SK-N-SH (cell line): ENCODE results near the gene SV2C.

Experiments used
- CHD2 ChIP-seq: fragments of 150-350 bp; IDR thresholded peaks from 2 replicates; pipeline ENCODE4 v1.6.1; 2018; ENCODE audit warnings: low read length; ENCODE audit not compliant: partially characterized antibody
- EP300 ChIP-seq, 2 experiments: IDR thresholded peaks; 2 replicates each; pipeline versions ENCODE4 v1.4.0 to v1.6.1; 2012; ENCODE audit warnings: borderline replicate concordance in 1 of 2, low read depth in 1 of 2, low read length in 1 of 2
- EZH2phosphoT487 ChIP-seq: fragments of 200-600 bp; sonication (generic); IDR thresholded peaks from 2 replicates; pipeline ENCODE4 v1.6.1; 2017; ENCODE audit warnings: low read depth, mixed run types, mild to moderate bottlenecking, antibody characterized with exemption, moderate library complexity, borderline replicate concordance
- FOSL2 ChIP-seq: IDR thresholded peaks from 2 replicates; pipeline ENCODE4 v1.4.0; 2012; ENCODE audit warnings: low read depth, mild to moderate bottlenecking, moderate library complexity, borderline replicate concordance
- IRF3 ChIP-seq: fragments of 150-350 bp; IDR thresholded peaks from 2 replicates; pipeline ENCODE4 v1.6.1; 2016; ENCODE audit warnings: mild to moderate bottlenecking, low read depth, low read length
- MXI1 ChIP-seq: IDR thresholded peaks from 2 replicates; pipeline ENCODE4 v1.6.1; 2012; ENCODE audit warnings: mild to moderate bottlenecking, low read depth, low read length, improper control_type of control experiment
- NRF1 ChIP-seq: IDR thresholded peaks from 2 replicates; pipeline ENCODE4 v1.6.1; 2012; ENCODE audit warnings: low read depth, mild to moderate bottlenecking, low read length
- POLR2AphosphoS5 ChIP-seq: IDR thresholded peaks from 2 replicates; pipeline ENCODE4 v1.6.1; 2012; ENCODE audit warnings: low read depth, low read length
- RFX5 ChIP-seq: IDR thresholded peaks from 2 replicates; pipeline ENCODE4 v1.6.1; 2012; ENCODE audit warnings: mild to moderate bottlenecking, improper control_type of control experiment, low read length
- SMC3 ChIP-seq: IDR thresholded peaks from 2 replicates; pipeline ENCODE4 v1.6.1; 2012; ENCODE audit warnings: low read depth, low read length, improper control_type of control experiment
- YY1 ChIP-seq: IDR thresholded peaks from 2 replicates; pipeline ENCODE4 v1.4.0; 2012; ENCODE audit warnings: low read depth, mild to moderate bottlenecking
- TF ChIP-seq, protein P1 (sequence below): fragments of 200-600 bp; sonication (generic); IDR thresholded peaks from 2 replicates; pipeline ENCODE4 v1.6.1; 2017; ENCODE audit warnings: antibody characterized with exemption, mild to moderate bottlenecking, moderate library complexity
- TF ChIP-seq, protein P2 (sequence below): IDR thresholded peaks from 2 replicates; pipeline ENCODE4 v1.4.0; 2012; ENCODE audit warnings: low read depth
- TF ChIP-seq, protein P3 (sequence below): IDR thresholded peaks from 2 replicates; pipeline ENCODE4 v1.6.1; 2012; ENCODE audit warnings: mild to moderate bottlenecking, low read depth, low read length, moderate library complexity

GRCh38 chr5:76365561-76365960 is 282.4 kb downstream of the SV2C start:
- TF ChIP-seq CHD2 (no peak), RFX5 (no peak), EP300 (IDR thresholded peaks at IDR 0.05; ENCODE audit: borderline replicate concordance in 1 of 2, low read depth in 1 of 2, low read length in 1 of 2) (no peak), EZH2phosphoT487 (no peak), NRF1 (no peak), POLR2AphosphoS5 (no peak), YY1 (no peak), IRF3 (no peak), MXI1 (no peak), FOSL2 (no peak), SMC3 (no peak)
- TF ChIP-seq, protein P1, sequence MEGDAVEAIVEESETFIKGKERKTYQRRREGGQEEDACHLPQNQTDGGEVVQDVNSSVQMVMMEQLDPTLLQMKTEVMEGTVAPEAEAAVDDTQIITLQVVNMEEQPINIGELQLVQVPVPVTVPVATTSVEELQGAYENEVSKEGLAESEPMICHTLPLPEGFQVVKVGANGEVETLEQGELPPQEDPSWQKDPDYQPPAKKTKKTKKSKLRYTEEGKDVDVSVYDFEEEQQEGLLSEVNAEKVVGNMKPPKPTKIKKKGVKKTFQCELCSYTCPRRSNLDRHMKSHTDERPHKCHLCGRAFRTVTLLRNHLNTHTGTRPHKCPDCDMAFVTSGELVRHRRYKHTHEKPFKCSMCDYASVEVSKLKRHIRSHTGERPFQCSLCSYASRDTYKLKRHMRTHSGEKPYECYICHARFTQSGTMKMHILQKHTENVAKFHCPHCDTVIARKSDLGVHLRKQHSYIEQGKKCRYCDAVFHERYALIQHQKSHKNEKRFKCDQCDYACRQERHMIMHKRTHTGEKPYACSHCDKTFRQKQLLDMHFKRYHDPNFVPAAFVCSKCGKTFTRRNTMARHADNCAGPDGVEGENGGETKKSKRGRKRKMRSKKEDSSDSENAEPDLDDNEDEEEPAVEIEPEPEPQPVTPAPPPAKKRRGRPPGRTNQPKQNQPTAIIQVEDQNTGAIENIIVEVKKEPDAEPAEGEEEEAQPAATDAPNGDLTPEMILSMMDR = no peak
- TF ChIP-seq, protein P2, sequence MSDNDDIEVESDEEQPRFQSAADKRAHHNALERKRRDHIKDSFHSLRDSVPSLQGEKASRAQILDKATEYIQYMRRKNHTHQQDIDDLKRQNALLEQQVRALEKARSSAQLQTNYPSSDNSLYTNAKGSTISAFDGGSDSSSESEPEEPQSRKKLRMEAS = no peak
- TF ChIP-seq, protein P3, sequence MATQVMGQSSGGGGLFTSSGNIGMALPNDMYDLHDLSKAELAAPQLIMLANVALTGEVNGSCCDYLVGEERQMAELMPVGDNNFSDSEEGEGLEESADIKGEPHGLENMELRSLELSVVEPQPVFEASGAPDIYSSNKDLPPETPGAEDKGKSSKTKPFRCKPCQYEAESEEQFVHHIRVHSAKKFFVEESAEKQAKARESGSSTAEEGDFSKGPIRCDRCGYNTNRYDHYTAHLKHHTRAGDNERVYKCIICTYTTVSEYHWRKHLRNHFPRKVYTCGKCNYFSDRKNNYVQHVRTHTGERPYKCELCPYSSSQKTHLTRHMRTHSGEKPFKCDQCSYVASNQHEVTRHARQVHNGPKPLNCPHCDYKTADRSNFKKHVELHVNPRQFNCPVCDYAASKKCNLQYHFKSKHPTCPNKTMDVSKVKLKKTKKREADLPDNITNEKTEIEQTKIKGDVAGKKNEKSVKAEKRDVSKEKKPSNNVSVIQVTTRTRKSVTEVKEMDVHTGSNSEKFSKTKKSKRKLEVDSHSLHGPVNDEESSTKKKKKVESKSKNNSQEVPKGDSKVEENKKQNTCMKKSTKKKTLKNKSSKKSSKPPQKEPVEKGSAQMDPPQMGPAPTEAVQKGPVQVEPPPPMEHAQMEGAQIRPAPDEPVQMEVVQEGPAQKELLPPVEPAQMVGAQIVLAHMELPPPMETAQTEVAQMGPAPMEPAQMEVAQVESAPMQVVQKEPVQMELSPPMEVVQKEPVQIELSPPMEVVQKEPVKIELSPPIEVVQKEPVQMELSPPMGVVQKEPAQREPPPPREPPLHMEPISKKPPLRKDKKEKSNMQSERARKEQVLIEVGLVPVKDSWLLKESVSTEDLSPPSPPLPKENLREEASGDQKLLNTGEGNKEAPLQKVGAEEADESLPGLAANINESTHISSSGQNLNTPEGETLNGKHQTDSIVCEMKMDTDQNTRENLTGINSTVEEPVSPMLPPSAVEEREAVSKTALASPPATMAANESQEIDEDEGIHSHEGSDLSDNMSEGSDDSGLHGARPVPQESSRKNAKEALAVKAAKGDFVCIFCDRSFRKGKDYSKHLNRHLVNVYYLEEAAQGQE = no peak
